Neural crest cell (in vitro differentiated cells): ENCODE measurements around the gene HEXB. TPM values are rescaled to one million over a fixed set of nuclear protein-coding genes. Genes with fewer than 3 reads are reported as not detected.
A peak's percentile ranks its signal among the peaks of the same experiment; 100 is the strongest.

ENCODE experiments used
- DNase-seq: peaks from one replicate; pipeline ENCODE4 v3.0.0; 2021; ENCODE audit warnings: low read depth, mixed read lengths, low spot score
- H3K27ac Mint-ChIP-seq: one replicate; pipeline ENCODE4 v1.8.0; 2021; ENCODE audit warnings: mild to moderate bottlenecking, mixed read lengths; ENCODE audit not compliant: unreplicated experiment
- H3K27me3 Mint-ChIP-seq: 2 replicates; pipeline ENCODE4 v1.8.0; 2021; ENCODE audit warnings: low read depth, mild to moderate bottlenecking, mixed read lengths
- H3K36me3 Mint-ChIP-seq: 2 replicates; pipeline ENCODE4 v1.8.0; 2021; ENCODE audit warnings: low read depth, mild to moderate bottlenecking, mixed read lengths
- H3K4me1 Mint-ChIP-seq: 2 replicates; pipeline ENCODE4 v1.8.0; 2021; ENCODE audit warnings: mixed read lengths
- H3K4me3 Mint-ChIP-seq: one replicate; pipeline ENCODE4 v1.8.0; 2021; ENCODE audit warnings: mild to moderate bottlenecking, mixed read lengths
- H3K9me3 Mint-ChIP-seq: 2 replicates; pipeline ENCODE4 v1.8.0; 2021; ENCODE audit warnings: mixed read lengths
- total RNA-seq: library from RNA; stranded (reverse); gene quantifications from 2 replicates; pipeline ENCODE4 v1.2.1, GENCODE V29; 2021
- TF ChIP-seq, protein P1 (sequence below): fragments of 200-600 bp; sonication (generic); conservative IDR thresholded peaks from 2 replicates; pipeline ENCODE4 v1.5.0; 2021; ENCODE audit warnings: antibody characterized with exemption, mild to moderate bottlenecking

Gene HEXB
- total RNA-seq, 1 donor from 2014 or later: 54.3 TPM

DNA sequence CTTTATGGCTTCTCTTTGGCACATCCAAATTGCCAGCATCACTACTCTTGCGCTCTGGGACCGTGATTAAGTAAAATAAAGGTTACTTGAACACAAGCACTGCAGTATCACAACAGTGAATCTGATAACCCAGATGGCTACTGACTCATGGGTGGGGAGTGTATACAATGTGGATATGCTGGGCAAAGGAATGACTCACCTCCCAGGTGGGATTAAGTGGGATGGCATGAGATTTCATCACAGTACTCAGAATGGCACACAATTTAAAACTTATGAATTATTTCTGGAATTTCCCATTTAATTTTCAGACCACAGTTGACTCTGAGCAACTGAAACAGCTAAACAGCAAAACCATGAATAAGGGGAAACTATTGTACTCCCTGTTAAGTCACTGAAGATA, 77.6 kb downstream of the HEXB start:
- Mint-ChIP-seq H3K27ac (no peak overlapping the region), H3K27me3 (no peaks in the 10 kb centered on the region), H3K4me3 (no peak overlapping the region), H3K4me1 (peaks cover 22% of the 10 kb centered on the region), H3K36me3 (peaks cover 4% of the 10 kb centered on the region), H3K9me3 (no peaks in the 10 kb centered on the region)
- TF ChIP-seq, protein P1, sequence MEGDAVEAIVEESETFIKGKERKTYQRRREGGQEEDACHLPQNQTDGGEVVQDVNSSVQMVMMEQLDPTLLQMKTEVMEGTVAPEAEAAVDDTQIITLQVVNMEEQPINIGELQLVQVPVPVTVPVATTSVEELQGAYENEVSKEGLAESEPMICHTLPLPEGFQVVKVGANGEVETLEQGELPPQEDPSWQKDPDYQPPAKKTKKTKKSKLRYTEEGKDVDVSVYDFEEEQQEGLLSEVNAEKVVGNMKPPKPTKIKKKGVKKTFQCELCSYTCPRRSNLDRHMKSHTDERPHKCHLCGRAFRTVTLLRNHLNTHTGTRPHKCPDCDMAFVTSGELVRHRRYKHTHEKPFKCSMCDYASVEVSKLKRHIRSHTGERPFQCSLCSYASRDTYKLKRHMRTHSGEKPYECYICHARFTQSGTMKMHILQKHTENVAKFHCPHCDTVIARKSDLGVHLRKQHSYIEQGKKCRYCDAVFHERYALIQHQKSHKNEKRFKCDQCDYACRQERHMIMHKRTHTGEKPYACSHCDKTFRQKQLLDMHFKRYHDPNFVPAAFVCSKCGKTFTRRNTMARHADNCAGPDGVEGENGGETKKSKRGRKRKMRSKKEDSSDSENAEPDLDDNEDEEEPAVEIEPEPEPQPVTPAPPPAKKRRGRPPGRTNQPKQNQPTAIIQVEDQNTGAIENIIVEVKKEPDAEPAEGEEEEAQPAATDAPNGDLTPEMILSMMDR: no peak
- no peak for DNase-seq

DNA sequence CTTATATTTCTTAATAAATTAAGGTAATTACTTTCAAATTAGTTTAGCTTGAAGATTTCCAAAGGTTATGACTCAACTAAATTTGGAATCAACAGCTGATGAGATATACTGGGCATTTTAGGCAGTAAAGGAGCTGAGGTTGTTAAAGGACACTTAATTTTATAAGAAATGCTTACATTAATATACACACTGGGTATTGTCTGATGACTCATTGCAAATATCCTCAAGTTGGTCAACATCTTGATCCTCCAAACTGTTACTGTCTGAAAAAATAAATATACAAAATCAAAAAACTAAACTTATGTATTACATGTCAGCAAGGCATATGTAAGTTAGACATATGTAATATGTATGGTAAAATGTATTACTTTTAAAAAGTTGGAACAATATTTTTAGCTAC, 78.5 kb downstream of the HEXB start:
- Mint-ChIP-seq H3K27me3 (no peaks in the 10 kb centered on the region), H3K9me3 (no peaks in the 10 kb centered on the region), H3K36me3 (peaks cover 4% of the 10 kb centered on the region), H3K27ac (no peak overlapping the region), H3K4me3 (peak overlapping the region; percentile 70), H3K4me1 (peaks cover 29% of the 10 kb centered on the region)
- TF ChIP-seq, protein P1: no peak
- DNase-seq: no peak

DNA sequence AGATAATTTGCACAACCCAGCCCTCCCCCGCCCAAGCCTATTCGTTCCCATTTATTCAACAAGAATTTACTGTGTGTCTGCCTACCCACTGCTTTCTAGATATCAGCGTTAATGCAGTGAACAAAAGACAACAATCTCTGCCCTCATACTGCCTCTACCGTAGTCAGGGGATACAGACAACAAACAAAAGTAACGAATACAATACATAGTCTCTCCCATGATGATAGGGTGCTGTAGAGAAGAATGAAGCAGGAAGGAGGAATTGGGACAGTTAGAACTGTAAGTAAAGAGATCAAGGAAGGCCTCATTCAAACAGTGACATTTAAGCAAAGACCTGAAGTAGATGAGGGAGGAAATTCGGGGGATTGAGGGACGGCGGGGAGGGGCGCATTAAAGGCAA, 80.2 kb downstream of the HEXB start:
- Mint-ChIP-seq H3K9me3 (no peaks in the 10 kb centered on the region), H3K4me1 (peaks cover 29% of the 10 kb centered on the region), H3K27me3 (no peaks in the 10 kb centered on the region), H3K27ac (no peak overlapping the region), H3K4me3 (peak overlapping the region; percentile 100), H3K36me3 (peaks cover 6% of the 10 kb centered on the region)
- DNase-seq: no peak
- TF ChIP-seq, protein P1: no peak

DNA sequence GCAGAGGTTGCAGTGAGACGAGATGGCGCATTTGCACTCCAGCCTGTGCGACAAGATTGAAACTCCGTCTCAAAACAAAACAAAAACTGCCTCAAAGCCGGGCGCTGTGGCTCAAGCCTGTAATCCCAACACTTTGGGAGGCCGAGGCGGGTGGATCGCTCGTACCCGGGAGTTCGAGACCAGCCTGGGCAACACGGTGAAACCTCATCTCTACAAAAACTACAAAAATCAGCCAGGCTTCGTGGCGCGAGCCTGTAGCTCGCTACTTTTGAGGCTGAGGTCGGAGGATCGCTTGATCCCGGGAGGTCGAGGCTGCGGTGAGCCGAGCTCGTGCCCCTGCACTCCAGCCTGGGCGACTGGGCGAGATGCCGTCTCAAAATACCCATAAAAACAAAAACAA, 80.9 kb downstream of the HEXB start:
- no peaks in the 10 kb centered on the region for H3K27me3 Mint-ChIP-seq
- H3K4me1 Mint-ChIP-seq: peaks cover 29% of the 10 kb centered on the region
- no peak overlapping the region for H3K27ac Mint-ChIP-seq
- peaks cover 11% of the 10 kb centered on the region for H3K36me3 Mint-ChIP-seq
- TF ChIP-seq, protein P1: no peak
- H3K4me3 Mint-ChIP-seq: peak overlapping the region; percentile 100
- no peaks in the 10 kb centered on the region for H3K9me3 Mint-ChIP-seq
- DNase-seq: no peak

DNA sequence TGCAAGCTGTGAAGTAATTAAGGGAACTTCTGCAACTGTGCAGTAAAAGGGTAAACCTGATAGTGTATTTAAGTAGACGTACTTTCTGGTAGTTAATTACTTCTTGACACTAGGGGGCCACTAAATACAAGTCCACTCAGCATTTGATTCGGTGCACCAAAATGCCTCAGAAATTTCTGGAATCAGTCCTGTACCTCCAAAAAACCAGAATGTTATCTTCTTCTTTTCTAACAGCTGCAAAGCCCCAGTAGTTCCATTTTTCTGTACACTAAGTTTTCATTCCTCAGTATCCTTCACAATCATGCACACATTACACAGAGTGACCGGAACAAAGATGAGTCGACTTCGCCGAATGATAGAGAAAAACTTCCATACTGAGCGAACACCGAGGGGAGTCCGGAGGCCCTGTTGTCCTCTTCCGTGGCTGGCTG, 81.4 kb downstream of the HEXB start:
- peak overlapping the region; percentile 97 for H3K27ac Mint-ChIP-seq
- no peaks in the 10 kb centered on the region for H3K27me3 Mint-ChIP-seq
- DNase-seq: no peak
- peaks cover 11% of the 10 kb centered on the region for H3K36me3 Mint-ChIP-seq
- TF ChIP-seq, protein P1: peak; percentile 61
- peak overlapping the region; percentile 100 for H3K4me3 Mint-ChIP-seq
- peaks cover 29% of the 10 kb centered on the region for H3K4me1 Mint-ChIP-seq
- H3K9me3 Mint-ChIP-seq: no peaks in the 10 kb centered on the region
